WTC11 (cell line): Measurements from ENCODE around the gene GALE. TPM values are rescaled to one million over a fixed set of nuclear protein-coding genes. Genes with fewer than 3 reads are reported as not detected.

Source experiments
- ATAC-seq: fragments of 200-7000 bp; cut with Tn5 transposase; 2 replicates; pipeline ENCODE4 v1.10.0; 2021; ENCODE audit warnings: mild to moderate bottlenecking, moderate library complexity
- CTCF ChIA-PET: fragments of 300-600 bp; sonication (Branson Sonifier 250); formaldehyde crosslinking; loops from one replicate; lab custom pipeline; 2021; ENCODE audit warnings: antibody characterized with exemption; lab: Charles Lee
- POLR2A ChIA-PET: fragments of 350-600 bp; sonication (Branson Sonifier 250); formaldehyde crosslinking; loops from one replicate; lab custom pipeline; 2021; ENCODE audit warnings: antibody characterized with exemption; lab: Charles Lee
- DNase-seq: peaks from one replicate; pipeline ENCODE4 v3.0.0; 2021; ENCODE audit warnings: low spot score
- H3K27ac Mint-ChIP-seq: 2 replicates; pipeline ENCODE4 v1.8.0; 2021; ENCODE audit warnings: mixed read lengths
- H3K27me3 Mint-ChIP-seq: 2 replicates; pipeline ENCODE4 v1.8.0; 2021; ENCODE audit warnings: low read depth, mild to moderate bottlenecking, moderate library complexity, mixed read lengths
- H3K36me3 Mint-ChIP-seq: 2 replicates; pipeline ENCODE4 v1.8.0; 2021; ENCODE audit warnings: mixed read lengths
- H3K4me1 Mint-ChIP-seq: 2 replicates; pipeline ENCODE4 v1.8.0; 2022; ENCODE audit warnings: mixed read lengths
- H3K4me3 Mint-ChIP-seq: 2 replicates; pipeline ENCODE4 v1.8.0; 2021; ENCODE audit warnings: mild to moderate bottlenecking, moderate library complexity, mixed read lengths
- H3K9me3 Mint-ChIP-seq: 2 replicates; pipeline ENCODE4 v1.8.0; 2021; ENCODE audit warnings: mixed read lengths
- ATF1 ChIP-seq: sonication (generic); formaldehyde crosslinking; IDR thresholded peaks from 2 replicates; pipeline ENCODE4 v1.8.1; 2023; ENCODE audit warnings: mild to moderate bottlenecking, moderate library complexity, missing genetic modification reagents
- CREM ChIP-seq: sonication (generic); formaldehyde crosslinking; IDR thresholded peaks from 2 replicates; pipeline ENCODE4 v1.8.1; 2022; ENCODE audit warnings: mild to moderate bottlenecking, missing genetic modification reagents, moderate library complexity
- FOXJ3 ChIP-seq: sonication (generic); formaldehyde crosslinking; IDR thresholded peaks from 2 replicates; pipeline ENCODE4 v1.9.0; 2021; ENCODE audit warnings: missing genetic modification reagents, mild to moderate bottlenecking, borderline replicate concordance
- FOXP1 ChIP-seq: sonication (generic); formaldehyde crosslinking; IDR thresholded peaks from 2 replicates; pipeline ENCODE4 v1.8.0; 2022; ENCODE audit warnings: missing genetic modification reagents, mild to moderate bottlenecking, moderate library complexity, borderline replicate concordance
- GABPB1 ChIP-seq: sonication (generic); formaldehyde crosslinking; IDR thresholded peaks from 2 replicates; pipeline ENCODE4 v1.8.1; 2023; ENCODE audit warnings: mild to moderate bottlenecking, missing genetic modification reagents
- KAT7 ChIP-seq: sonication (generic); formaldehyde crosslinking; IDR thresholded peaks from 2 replicates; pipeline ENCODE4 v1.8.1; 2023; ENCODE audit warnings: missing genetic modification reagents, mild to moderate bottlenecking, borderline replicate concordance
- NFE2L1 ChIP-seq: sonication (generic); formaldehyde crosslinking; IDR thresholded peaks from 2 replicates; pipeline ENCODE4 v1.8.1; 2023; ENCODE audit warnings: missing genetic modification reagents
- NFYB ChIP-seq: sonication (generic); formaldehyde crosslinking; conservative IDR thresholded peaks from 2 replicates; pipeline ENCODE4 v1.8.0; 2022; ENCODE audit warnings: low read depth, missing genetic modification reagents
- PRRX2 ChIP-seq: fragments of 250-450 bp; sonication (Bioruptor Pico); IDR thresholded peaks from 2 replicates; pipeline ENCODE4 v1.8.0; 2021; ENCODE audit warnings: mild to moderate bottlenecking
- RELA ChIP-seq: sonication (generic); formaldehyde crosslinking; IDR thresholded peaks from 2 replicates; pipeline ENCODE4 v1.8.1; 2022; ENCODE audit warnings: missing genetic modification reagents, mild to moderate bottlenecking, borderline replicate concordance
- RORB ChIP-seq: fragments of 250-450 bp; sonication (Bioruptor Pico); IDR thresholded peaks from 2 replicates; pipeline ENCODE4 v1.9.0; 2021; ENCODE audit warnings: mild to moderate bottlenecking
- SOX15 ChIP-seq: fragments of 250-450 bp; sonication (Bioruptor Pico); IDR thresholded peaks from 2 replicates; pipeline ENCODE4 v1.9.0; 2021; ENCODE audit warnings: mild to moderate bottlenecking
- TCF7 ChIP-seq: sonication (generic); formaldehyde crosslinking; IDR thresholded peaks from 2 replicates; pipeline ENCODE4 v1.8.0; 2022; ENCODE audit warnings: mild to moderate bottlenecking, low read depth, missing genetic modification reagents, moderate library complexity
- TEAD4 ChIP-seq: sonication (generic); formaldehyde crosslinking; IDR thresholded peaks from 2 replicates; pipeline ENCODE4 v1.8.0; 2022; ENCODE audit warnings: mild to moderate bottlenecking, missing genetic modification reagents
- TP53 ChIP-seq: sonication (generic); formaldehyde crosslinking; IDR thresholded peaks from 2 replicates; pipeline ENCODE4 v1.8.1; 2023; ENCODE audit warnings: mild to moderate bottlenecking, missing genetic modification reagents
- ZNF396 ChIP-seq: fragments of 250-450 bp; sonication (Bioruptor Pico); IDR thresholded peaks from 2 replicates; pipeline ENCODE4 v1.8.0; 2021; ENCODE audit warnings: mild to moderate bottlenecking, moderate library complexity, borderline replicate concordance
- ZNF671 ChIP-seq: fragments of 250-450 bp; sonication (Bioruptor Pico); IDR thresholded peaks from 2 replicates; pipeline ENCODE4 v1.8.0; 2021; ENCODE audit warnings: mild to moderate bottlenecking
- total RNA-seq: library from RNA; stranded (reverse); gene quantifications from 3 replicates; pipeline ENCODE4 v1.2.3, GENCODE V29; 2021
- TF ChIP-seq, protein P1 (sequence below): sonication (generic); formaldehyde crosslinking; IDR thresholded peaks from 2 replicates; pipeline ENCODE4 v1.8.1; 2023; ENCODE audit warnings: mild to moderate bottlenecking, moderate library complexity, missing genetic modification reagents
- TF ChIP-seq, protein P2 (sequence below): fragments of 250-450 bp; sonication (Bioruptor Pico); IDR thresholded peaks from 2 replicates; pipeline ENCODE4 v1.9.0; 2021; ENCODE audit warnings: moderate library complexity, mild to moderate bottlenecking, inconsistent platforms, borderline replicate concordance
- TF ChIP-seq, protein P3 (sequence below): fragments of 250-450 bp; sonication (Bioruptor Pico); IDR thresholded peaks from 2 replicates; pipeline ENCODE4 v1.9.0; 2021; ENCODE audit warnings: mild to moderate bottlenecking, borderline replicate concordance
- TF ChIP-seq, protein P4 (sequence below): sonication (generic); formaldehyde crosslinking; IDR thresholded peaks from 2 replicates; pipeline ENCODE4 v1.8.0; 2022; ENCODE audit warnings: mild to moderate bottlenecking, missing genetic modification reagents

Gene GALE
- total RNA-seq, 1 experiment from 2014 or later, result 30.3 TPM

DNA sequence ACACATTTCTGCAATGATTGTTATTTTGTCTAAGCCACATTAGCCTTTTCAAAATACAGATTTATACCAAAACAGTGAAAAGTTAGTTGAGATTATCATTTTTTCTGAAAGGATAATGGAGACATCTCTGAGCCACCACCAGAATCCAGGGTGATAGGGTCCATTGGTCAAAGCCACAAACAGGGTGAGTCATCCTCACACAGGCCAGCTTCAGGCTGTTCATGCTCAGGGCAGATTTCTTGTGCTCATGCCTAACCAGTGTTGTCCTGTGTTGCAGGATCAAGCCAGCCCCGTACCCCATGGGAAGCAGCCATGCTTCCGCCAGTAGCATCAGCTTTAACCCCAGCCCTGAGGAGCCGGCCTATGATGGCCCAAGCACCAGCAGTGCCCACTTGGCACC, 43.9 kb downstream of the GALE start:
- H3K4me1 Mint-ChIP-seq, result no peaks in the 10 kb centered on the region
- TF ChIP-seq TEAD4 (no peak), TP53 (CRISPR knock-in tag) (no peak), ATF1 (CRISPR knock-in tag) (no peak), NFYB (CRISPR knock-in tag) (no peak), ZNF396 (CRISPR knock-in tag) (no peak), RELA (CRISPR knock-in tag) (no peak), ZNF671 (CRISPR knock-in tag) (no peak), KAT7 (no peak), SOX15 (no peak), FOXJ3 (CRISPR knock-in tag) (no peak), PRRX2 (CRISPR knock-in tag) (no peak), FOXP1 (CRISPR knock-in tag) (no peak), RORB (CRISPR knock-in tag) (no peak), NFE2L1 (CRISPR knock-in tag) (no peak)
- TF ChIP-seq, protein P1, sequence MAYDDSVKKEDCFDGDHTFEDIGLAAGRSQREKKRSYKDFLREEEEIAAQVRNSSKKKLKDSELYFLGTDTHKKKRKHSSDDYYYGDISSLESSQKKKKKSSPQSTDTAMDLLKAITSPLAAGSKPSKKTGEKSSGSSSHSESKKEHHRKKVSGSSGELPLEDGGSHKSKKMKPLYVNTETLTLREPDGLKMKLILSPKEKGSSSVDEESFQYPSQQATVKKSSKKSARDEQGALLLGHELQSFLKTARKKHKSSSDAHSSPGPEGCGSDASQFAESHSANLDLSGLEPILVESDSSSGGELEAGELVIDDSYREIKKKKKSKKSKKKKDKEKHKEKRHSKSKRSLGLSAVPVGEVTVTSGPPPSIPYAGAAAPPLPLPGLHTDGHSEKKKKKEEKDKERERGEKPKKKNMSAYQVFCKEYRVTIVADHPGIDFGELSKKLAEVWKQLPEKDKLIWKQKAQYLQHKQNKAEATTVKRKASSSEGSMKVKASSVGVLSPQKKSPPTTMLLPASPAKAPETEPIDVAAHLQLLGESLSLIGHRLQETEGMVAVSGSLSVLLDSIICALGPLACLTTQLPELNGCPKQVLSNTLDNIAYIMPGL (CRISPR knock-in tag), result no peak
- TF ChIP-seq, protein P2, sequence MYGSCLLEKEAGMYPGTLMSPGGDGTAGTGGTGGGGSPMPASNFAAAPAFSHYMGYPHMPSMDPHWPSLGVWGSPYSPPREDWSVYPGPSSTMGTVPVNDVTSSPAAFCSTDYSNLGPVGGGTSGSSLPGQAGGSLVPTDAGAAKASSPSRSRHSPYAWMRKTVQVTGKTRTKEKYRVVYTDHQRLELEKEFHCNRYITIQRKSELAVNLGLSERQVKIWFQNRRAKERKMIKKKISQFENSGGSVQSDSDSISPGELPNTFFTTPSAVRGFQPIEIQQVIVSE, result no peak
- TF ChIP-seq, protein P3, sequence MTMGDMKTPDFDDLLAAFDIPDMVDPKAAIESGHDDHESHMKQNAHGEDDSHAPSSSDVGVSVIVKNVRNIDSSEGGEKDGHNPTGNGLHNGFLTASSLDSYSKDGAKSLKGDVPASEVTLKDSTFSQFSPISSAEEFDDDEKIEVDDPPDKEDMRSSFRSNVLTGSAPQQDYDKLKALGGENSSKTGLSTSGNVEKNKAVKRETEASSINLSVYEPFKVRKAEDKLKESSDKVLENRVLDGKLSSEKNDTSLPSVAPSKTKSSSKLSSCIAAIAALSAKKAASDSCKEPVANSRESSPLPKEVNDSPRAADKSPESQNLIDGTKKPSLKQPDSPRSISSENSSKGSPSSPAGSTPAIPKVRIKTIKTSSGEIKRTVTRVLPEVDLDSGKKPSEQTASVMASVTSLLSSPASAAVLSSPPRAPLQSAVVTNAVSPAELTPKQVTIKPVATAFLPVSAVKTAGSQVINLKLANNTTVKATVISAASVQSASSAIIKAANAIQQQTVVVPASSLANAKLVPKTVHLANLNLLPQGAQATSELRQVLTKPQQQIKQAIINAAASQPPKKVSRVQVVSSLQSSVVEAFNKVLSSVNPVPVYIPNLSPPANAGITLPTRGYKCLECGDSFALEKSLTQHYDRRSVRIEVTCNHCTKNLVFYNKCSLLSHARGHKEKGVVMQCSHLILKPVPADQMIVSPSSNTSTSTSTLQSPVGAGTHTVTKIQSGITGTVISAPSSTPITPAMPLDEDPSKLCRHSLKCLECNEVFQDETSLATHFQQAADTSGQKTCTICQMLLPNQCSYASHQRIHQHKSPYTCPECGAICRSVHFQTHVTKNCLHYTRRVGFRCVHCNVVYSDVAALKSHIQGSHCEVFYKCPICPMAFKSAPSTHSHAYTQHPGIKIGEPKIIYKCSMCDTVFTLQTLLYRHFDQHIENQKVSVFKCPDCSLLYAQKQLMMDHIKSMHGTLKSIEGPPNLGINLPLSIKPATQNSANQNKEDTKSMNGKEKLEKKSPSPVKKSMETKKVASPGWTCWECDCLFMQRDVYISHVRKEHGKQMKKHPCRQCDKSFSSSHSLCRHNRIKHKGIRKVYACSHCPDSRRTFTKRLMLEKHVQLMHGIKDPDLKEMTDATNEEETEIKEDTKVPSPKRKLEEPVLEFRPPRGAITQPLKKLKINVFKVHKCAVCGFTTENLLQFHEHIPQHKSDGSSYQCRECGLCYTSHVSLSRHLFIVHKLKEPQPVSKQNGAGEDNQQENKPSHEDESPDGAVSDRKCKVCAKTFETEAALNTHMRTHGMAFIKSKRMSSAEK (CRISPR knock-in tag), result no peak
- no peak for ATAC-seq
- H3K4me3 Mint-ChIP-seq, result no peak overlapping the region
- DNase-seq, result no peak
- H3K27me3 Mint-ChIP-seq, result no peaks in the 10 kb centered on the region
- no peak overlapping the region for H3K27ac Mint-ChIP-seq
- peaks cover 86% of the 10 kb centered on the region for H3K36me3 Mint-ChIP-seq
- ChIA-PET CTCF (interaction anchor here (1.4 kb wide), 1 partner anchor 15 kb away, joined by 4 read pairs; no protein-coding TSS in a partner anchor), POLR2A (no interaction called here)
- H3K9me3 Mint-ChIP-seq, result no peaks in the 10 kb centered on the region

DNA sequence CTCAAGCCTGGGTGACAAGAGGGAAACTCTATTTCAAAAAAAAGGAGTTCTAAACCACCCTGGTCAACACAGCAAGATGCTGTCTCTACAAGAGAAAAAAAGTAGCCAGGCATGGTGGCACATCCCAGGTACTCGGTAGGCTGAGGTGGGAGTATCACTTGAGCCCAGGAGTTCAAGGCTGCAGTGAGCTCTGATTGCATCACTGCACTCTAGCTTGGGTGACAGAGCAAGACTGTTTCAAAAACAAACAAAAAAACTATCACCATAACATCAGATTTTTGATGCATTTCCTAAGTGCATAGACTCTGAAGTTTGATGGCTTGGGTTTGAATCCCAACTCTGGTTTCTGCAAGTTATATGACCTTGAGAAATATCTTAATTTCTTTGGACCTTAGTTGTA, 47.6 kb downstream of the GALE start:
- ATAC-seq, result no peak
- H3K27me3 Mint-ChIP-seq, result no peaks in the 10 kb centered on the region
- H3K27ac Mint-ChIP-seq, result no peak overlapping the region
- no peaks in the 10 kb centered on the region for H3K9me3 Mint-ChIP-seq
- ChIA-PET POLR2A (no interaction called here), CTCF (interaction anchor here (2.5 kb wide), 1 partner anchor 7 kb away, joined by 10 read pairs; no protein-coding TSS in a partner anchor)
- TF ChIP-seq TCF7 (CRISPR knock-in tag), result no peak
- no peak for TF ChIP-seq CREM (CRISPR knock-in tag)
- TF ChIP-seq, protein P4, sequence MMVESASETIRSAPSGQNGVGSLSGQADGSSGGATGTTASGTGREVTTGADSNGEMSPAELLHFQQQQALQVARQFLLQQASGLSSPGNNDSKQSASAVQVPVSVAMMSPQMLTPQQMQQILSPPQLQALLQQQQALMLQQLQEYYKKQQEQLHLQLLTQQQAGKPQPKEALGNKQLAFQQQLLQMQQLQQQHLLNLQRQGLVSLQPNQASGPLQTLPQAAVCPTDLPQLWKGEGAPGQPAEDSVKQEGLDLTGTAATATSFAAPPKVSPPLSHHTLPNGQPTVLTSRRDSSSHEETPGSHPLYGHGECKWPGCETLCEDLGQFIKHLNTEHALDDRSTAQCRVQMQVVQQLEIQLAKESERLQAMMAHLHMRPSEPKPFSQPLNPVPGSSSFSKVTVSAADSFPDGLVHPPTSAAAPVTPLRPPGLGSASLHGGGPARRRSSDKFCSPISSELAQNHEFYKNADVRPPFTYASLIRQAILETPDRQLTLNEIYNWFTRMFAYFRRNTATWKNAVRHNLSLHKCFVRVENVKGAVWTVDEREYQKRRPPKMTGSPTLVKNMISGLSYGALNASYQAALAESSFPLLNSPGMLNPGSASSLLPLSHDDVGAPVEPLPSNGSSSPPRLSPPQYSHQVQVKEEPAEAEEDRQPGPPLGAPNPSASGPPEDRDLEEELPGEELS (CRISPR knock-in tag), result no peak
- TF ChIP-seq GABPB1 (CRISPR knock-in tag), result peak; percentile 56; the same call in 1 of the 2 replicates
- H3K4me1 Mint-ChIP-seq, result no peaks in the 10 kb centered on the region
- H3K4me3 Mint-ChIP-seq, result no peak overlapping the region
- DNase-seq, result no peak
- H3K36me3 Mint-ChIP-seq, result peaks cover 78% of the 10 kb centered on the region
